Melanocyte of skin (primary cell): ENCODE data around the gene AMPH. TPM values are rescaled to one million over a fixed set of nuclear protein-coding genes. Genes with fewer than 3 reads are reported as not detected.

ENCODE experiments used
- small RNA-seq, 2 donors: library from RNA; depleted of rRNA; stranded (forward); fragments of <200 nt; gene quantifications; one replicate each; pipeline ENCODE3, GENCODE V24; 2012
- total RNA-seq, 2 donors: library from RNA; depleted of rRNA; stranded (reverse); fragments of >200 nt; gene quantifications; 2 replicates each; pipeline ENCODE4 v1.2.3, GENCODE V29; 2012

AMPH gene
- total RNA-seq, result 1 to 10 TPM in 1 of 2 donors, under 1 TPM in 1; 1.00 to 1.4 TPM

DNA sequence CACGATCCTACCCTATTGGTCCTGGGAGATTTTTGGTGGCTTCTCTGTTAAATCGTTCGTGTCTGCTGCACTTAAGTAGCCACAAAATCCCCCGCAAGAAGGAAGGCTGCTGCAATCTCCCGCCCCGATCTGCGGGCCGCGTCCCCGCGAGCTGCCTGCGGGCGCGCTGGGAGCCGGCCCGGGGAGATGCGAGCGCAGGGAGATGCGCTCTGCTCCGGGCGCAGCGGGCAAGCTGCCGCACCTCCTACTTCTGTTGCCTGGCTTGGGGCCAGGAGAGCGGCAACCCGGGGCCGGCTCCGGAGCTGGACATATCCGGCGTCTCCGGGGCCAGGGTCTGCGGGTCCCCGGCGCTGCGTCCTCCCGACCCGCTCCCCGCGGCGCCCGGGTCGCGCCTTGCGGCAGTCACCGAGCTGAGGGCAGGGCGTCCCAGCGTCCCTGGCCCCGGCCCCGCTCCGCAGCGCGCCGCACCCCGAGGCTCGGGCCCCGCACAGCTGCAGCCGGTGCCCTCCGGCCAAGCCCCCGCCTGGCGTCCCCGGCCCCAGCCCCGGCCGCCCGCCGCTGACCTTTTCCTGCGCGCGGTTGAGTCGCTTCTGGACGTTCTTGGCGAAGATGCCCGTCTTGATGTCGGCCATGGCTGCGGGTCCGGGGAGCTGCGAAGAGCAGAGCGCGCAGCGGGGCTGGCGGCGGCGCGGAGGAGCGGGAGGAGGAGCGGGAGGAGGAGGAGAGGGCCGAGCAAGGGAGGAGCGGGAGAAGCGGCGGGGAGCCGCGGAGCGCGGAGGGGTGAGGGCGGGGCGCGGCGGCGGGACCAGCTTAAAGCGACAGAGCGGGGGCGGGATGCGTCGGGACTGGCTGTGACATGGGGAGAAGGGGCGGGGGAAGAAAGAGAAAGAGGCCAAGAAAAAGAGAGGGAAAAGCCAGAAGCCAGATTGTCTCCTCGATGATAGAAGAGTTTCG lies at the start of gene AMPH:
Gene AMPH, minus strand, starts transcription at position 654 of the 954 bp plus-strand sequence. Its CDS starts 22 bp downstream, at position 632.

Small RNA genes within 50 kb of the gene (small RNA-seq; reads per million reads assigned to genes)
- gene RN7SL83P (0 reads per million in 2 donors), gene TRGV6 (0 reads per million in 2 donors)
